H1 (cell line): ENCODE measurements around the gene ARRDC1. TPM values are rescaled to one million over a fixed set of nuclear protein-coding genes. Genes with fewer than 3 reads are reported as not detected.

Experiments used
- CEBPB ChIP-seq: IDR thresholded peaks from 2 replicates; pipeline ENCODE4 v1.6.1; 2012; ENCODE audit warnings: low read depth, low read length
- CHD1 ChIP-seq: IDR thresholded peaks from 2 replicates; pipeline ENCODE4 v1.6.1; 2012; ENCODE audit warnings: low read depth, low read length, improper control_type of control experiment
- HDAC2 ChIP-seq, 2 experiments: fragments of 300-600 bp in 1 of 2; sonication (generic) in 1 of 2; IDR thresholded peaks; 2 replicates each; pipeline ENCODE4 v1.6.1; 2011 to 2012; ENCODE audit warnings: low read depth in 2 of 2, low read length in 2 of 2, mild to moderate bottlenecking in 2 of 2, moderate library complexity in 2 of 2, borderline replicate concordance in 1 of 2, inconsistent platforms in 1 of 2
- KDM1A ChIP-seq: fragments of 200-600, 300-600 bp; sonication (generic); IDR thresholded peaks from 2 replicates; pipeline ENCODE4 v1.7.1; 2016; ENCODE audit warnings: mild to moderate bottlenecking, low read length, borderline replicate concordance
- RAD21 ChIP-seq, 2 experiments: IDR thresholded peaks in 1 of 2; conservative IDR thresholded peaks in 1 of 2; 2 replicates each; pipeline ENCODE4 v1.6.1; 2011; ENCODE audit warnings: low read depth in 2 of 2, low read length in 2 of 2, improper control_type of control experiment in 1 of 2, inconsistent platforms in 1 of 2, mild to moderate bottlenecking in 1 of 2, moderate library complexity in 1 of 2
- SIN3A ChIP-seq, 2 experiments: IDR thresholded peaks in 1 of 2; conservative IDR thresholded peaks in 1 of 2; 2 replicates each; pipeline ENCODE4 v1.6.1; 2011 to 2012; ENCODE audit warnings: low read length in 2 of 2, improper control_type of control experiment in 1 of 2, low read depth in 1 of 2, mild to moderate bottlenecking in 1 of 2
- polyA plus RNA-seq, 7 experiments: library from polyadenylated mRNA; depleted of rRNA in 3 of 7; stranded (reverse) in 5 of 7; unstranded in 2 of 7; fragments of >200 nt in 5 of 7; fragments of 200-250 nt in 2 of 7; gene quantifications; 1 replicate in 5 of 7; 2 replicates in 1 of 7; 4 replicates in 1 of 7; pipeline versions ENCODE4 v1.2.1 to v1.2.3, GENCODE V29; 2011 to 2013; ENCODE audit warnings: missing spikeins in 2 of 7, mixed read lengths in 2 of 7
- total RNA-seq: library from RNA; stranded (reverse); fragmentation: NEBNext Ultra II Directional; extraction: Animal tissue kit (Norgen Biotek cat#: 25700); gene quantifications from 2 replicates; pipeline ENCODE4 v1.2.1, GENCODE V29; 2021
- TF ChIP-seq, protein P1 (sequence below): IDR thresholded peaks from 2 replicates; pipeline ENCODE4 v1.6.1; 2012; ENCODE audit warnings: low read length, inconsistent platforms

ARRDC1 gene
- total and polyA plus RNA-seq, 2 of the 8 experiments (the other 6 are each of a cell fraction or from before 2014, with no cell fraction given): 22.0 to 58.4 TPM

DNA sequence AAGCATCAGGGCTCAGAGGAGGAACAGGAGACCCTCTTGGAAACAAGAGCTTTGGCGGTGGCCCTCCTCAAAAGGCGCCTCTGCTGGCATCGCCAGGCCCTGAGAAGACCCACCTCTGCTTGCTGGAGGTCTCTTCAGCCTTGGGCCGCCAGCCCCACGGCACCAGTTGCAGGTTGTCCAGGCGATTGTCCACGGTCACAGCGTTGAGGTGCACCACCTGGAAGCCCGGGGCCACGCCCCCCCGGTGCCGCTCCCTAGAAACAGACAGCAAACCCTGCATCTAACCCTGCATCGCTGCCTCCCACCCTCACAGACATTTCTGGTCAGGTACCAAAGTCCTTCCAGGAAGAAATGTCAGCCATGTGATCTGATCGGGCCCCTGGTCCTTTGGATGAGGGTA is 18.6 kb upstream of the ARRDC1 start (continued):
- TF ChIP-seq, protein P1, sequence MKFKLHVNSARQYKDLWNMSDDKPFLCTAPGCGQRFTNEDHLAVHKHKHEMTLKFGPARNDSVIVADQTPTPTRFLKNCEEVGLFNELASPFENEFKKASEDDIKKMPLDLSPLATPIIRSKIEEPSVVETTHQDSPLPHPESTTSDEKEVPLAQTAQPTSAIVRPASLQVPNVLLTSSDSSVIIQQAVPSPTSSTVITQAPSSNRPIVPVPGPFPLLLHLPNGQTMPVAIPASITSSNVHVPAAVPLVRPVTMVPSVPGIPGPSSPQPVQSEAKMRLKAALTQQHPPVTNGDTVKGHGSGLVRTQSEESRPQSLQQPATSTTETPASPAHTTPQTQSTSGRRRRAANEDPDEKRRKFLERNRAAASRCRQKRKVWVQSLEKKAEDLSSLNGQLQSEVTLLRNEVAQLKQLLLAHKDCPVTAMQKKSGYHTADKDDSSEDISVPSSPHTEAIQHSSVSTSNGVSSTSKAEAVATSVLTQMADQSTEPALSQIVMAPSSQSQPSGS: no peak
- TF ChIP-seq CHD1: no peak
- TF ChIP-seq SIN3A (conservative IDR thresholded peaks at IDR 0.05 in 1 of 2, IDR thresholded peaks at IDR 0.05 in 1 of 2; ENCODE audit: low read depth in 1 of 2, low read length in 2 of 2): no peak
- no peak for TF ChIP-seq CEBPB
- no peak for TF ChIP-seq KDM1A
- TF ChIP-seq RAD21 (IDR thresholded peaks at IDR 0.05 in 1 of 2, conservative IDR thresholded peaks at IDR 0.05 in 1 of 2; ENCODE audit: low read depth in 2 of 2, low read length in 2 of 2): no peak
- TF ChIP-seq HDAC2 (IDR thresholded peaks at IDR 0.05; ENCODE audit: borderline replicate concordance in 1 of 2, low read depth in 2 of 2, low read length in 2 of 2): no peak
